ENCODE data around the gene USF2.

The USF2 gene

DNA sequence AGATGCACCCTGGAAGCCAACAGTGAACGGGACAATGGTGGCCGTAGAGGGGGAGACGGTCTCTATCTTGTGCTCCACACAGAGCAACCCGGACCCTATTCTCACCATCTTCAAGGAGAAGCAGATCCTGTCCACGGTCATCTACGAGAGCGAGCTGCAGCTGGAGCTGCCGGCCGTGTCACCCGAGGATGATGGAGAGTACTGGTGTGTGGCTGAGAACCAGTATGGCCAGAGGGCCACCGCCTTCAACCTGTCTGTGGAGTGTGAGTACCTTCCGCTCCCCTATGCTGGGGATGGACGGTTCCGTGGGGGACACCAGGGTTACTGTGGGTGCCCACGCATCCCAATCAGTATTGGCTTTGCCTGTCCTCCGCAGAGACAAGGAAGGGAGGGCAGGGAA lies 33.7 kb downstream of the USF2 start:
- DNase-seq = no peak

DNA sequence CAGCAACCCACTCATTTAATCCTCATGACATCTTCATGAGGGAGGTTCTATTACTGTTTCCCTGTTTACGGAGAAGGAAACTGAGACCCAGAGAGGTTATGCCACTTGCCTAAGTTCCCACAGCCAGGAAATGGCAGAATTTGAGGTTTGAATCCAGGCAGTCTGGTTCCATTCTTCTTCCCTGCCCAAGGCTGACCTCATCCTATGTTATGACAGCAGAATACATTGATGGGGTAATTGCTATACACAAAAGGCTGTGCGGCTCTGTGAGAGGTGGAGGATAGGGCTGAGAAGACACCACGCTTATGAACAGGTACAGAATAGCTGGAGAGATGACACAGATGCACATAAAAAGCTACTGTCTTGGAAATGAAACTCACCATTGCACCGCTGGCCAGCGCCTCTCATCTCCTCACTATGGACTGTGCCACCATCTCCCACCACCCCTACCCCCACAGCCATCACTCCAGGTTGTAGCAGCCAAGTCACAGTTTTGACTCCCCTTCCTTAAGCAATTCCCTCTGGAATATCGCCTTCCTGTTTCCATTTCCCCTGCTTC lies 34.7 kb downstream of the USF2 start:
- no peak for DNase-seq

DNA sequence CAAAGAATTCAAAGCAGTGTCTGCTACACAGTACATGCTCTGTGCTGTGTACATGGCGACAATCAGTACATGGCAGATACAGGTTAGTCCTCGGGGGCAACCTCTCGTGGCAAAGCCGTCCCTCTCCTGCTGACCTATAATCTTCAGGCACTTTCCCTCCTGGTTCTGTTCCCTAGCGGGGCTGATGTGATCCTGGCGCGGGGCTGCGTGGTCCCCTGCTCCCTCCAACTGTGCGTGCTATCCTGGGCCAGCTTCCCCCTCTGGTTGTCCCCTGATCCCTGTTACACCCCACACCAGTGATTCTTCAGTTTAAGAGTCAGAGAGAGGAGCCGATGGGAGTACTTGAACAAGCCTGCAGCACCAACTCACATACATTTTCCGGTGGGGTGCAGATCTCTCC lies 35.3 kb downstream of the USF2 start:
- no peak for DNase-seq

DNA sequence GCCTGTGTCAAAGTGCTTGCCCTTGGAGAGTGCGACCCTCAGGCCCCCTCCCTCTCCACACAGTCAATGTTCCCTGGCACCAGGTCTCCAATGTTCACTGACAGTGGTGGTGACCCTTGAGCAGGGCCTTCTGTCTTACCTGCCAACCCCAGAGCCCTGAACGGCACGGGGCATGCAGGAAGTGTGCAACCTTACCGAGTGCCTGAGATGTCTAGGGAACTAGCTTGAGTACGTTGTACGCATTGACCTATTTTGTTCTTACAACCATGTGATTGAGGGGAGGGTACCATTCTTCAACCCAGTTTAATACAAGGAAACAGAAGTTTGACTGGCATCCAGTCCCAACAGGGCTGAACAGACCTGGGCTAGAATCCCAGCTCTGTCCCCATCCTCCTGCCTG lies 36.4 kb downstream of the USF2 start:
- DNase-seq = no peak

DNA sequence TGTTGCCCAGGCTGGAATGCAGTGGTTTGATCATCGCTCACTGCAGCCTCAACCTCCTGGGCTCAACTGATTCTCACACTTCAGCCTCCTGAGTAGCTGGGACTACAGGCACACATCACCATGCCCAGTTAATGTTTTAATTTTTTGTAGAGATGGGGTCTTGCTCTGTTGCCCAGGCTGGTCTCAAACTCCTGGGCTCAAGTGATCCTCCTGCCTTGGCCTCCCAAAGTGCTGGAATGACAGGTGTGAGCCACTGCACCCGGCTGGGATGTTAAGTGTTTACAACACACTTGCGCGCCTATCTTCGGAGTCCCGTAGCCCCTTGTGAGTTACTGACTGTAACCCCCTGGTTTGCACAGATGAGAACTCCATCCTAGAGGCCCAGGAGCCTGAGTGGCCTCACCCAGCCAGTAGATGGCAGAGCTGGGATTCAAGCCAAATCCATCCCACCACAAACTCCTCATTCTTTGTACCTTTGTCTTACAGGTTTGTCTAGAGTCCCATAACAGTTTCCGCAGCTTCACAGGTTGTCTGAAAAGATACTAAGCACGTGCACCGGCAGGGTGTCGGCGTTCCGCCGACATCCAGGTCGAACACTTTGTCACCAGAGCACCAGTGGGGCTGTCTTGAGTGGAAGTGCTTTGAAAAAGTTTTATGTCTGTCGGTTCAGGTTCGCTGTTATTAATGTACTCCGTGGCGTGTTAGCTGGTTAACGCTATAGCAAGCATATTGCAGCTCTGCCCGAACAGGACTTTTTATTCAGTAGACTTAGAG lies 37.9 kb downstream of the USF2 start:
- DNase-seq = no peak

- DNase-seq = no peak
Measured at GRCh38 chr19:35307931-35308330, 39.2 kb downstream of the USF2 start.

DNA sequence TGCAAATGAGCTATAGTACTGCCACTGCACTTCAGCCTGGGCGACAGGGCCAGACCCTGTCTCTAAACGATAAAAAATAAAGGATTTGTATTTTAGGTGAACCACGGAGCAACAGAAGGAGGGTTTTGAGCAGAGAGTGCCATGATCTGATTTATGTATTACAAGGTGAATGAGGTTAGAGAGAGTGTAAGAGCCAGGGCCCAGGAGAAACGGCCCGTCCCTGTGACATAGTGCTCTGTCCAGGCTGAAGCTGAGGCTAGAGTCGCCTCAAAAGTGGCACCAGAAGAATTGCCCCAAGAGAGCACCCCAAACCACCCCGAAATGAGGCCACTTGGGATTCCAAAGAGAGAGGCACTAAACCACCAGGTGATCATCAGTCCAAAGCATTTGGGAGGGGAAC lies 40.1 kb downstream of the USF2 start:
- DNase-seq = no peak

DNA sequence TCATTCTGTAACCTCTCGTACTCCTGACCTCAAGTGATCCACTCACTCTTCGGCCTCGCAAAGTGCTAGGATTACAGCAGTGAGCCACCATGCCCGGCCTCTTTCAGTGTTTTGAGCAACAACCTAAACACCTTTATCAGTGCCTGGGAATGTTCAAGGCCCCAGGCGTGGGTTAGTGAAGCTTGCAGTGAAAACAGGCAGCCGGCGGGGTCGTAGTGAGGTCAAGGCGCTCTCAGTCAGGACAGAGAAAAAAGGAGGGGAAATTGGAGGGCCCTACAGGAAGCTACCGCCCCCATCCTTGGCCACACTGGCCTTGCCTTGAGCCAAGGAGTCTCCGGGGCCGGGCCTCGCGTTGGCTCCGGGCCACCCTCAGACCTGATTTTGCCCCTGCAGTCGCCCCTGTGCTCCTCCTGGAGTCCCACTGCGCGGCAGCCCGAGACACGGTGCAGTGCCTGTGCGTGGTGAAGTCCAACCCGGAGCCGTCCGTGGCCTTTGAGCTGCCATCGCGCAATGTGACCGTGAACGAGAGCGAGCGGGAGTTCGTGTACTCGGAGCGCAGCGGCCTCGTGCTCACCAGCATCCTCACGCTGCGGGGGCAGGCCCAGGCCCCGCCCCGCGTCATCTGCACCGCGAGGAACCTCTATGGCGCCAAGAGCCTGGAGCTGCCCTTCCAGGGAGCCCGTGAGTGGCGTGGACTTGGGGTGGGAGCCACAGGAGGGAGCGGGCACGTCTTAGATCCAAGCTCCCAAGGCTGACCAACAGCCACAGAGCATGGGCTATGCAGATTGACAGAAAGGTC lies 40.9 kb downstream of the USF2 start:
- DNase-seq = no peak

GRCh38 chr19:35310331-35310730 lies 41.6 kb downstream of the USF2 start:
- no peak for DNase-seq

DNA sequence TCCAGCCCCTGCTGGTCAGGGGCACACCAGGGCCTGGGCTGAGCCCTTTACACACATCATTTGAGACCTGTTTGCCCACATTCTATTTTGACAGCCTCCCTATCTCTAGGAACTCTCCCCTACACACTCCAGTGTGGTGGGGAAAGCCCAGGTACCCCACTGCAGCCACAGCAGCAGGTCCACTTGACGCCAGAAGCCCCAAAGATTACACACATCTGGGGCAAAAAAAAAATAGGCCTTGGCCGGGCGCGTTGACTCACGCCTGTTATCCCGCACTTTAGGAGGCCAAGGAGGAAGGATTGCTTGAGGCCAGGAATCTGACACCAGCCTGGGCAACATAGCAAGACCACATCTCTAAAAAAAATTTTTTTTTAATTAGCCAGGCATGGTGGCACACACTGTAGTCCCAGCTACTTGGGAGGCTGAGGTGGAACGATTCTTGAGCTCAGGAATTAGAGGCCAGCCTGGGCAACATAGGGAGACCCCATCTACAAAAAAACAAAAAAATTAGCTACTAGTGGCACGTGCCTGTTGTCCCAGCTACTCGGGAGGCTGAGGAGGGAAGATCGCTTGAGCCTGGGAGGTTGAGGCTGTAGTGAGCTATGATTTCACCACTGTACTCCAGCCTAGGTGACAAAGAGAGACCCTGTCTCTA lies 42.2 kb downstream of the USF2 start:
- DNase-seq = no peak

- DNase-seq = no peak
Measured at GRCh38 chr19:35311901-35312665, 43.3 kb downstream of the USF2 start.

- DNase-seq = no peak
Measured at GRCh38 chr19:35313587-35313986, 44.8 kb downstream of the USF2 start.

GRCh38 chr19:35314031-35314430 lies 45.3 kb downstream of the USF2 start:
- DNase-seq = no peak

- DNase-seq = no peak
Measured at GRCh38 chr19:35314858-35315470, 46.2 kb downstream of the USF2 start.

DNA sequence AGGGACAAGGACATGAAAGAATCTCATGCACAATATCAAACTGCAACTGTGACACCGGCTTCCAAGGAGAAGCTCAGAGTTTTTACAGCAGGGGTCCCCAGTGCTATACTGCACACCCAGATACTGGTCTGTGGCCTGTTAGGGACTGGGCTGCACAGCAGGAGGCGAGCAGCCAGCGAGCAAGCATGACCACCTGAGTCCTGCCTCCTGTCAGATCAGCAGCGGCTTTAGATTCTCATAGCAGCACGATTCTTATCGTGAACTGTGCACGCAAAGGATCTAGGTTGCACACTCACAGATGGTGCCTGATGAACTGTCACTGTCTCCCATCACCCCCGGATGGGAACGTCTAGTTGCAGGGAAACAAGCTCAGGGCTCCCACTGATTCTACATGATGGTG lies 47.1 kb downstream of the USF2 start:
- DNase-seq = no peak

GRCh38 chr19:35316560-35316959 lies 47.8 kb downstream of the USF2 start:
- no peak for DNase-seq

- DNase-seq = no peak
Measured at GRCh38 chr19:35317464-35318043, 48.8 kb downstream of the USF2 start.

DNA sequence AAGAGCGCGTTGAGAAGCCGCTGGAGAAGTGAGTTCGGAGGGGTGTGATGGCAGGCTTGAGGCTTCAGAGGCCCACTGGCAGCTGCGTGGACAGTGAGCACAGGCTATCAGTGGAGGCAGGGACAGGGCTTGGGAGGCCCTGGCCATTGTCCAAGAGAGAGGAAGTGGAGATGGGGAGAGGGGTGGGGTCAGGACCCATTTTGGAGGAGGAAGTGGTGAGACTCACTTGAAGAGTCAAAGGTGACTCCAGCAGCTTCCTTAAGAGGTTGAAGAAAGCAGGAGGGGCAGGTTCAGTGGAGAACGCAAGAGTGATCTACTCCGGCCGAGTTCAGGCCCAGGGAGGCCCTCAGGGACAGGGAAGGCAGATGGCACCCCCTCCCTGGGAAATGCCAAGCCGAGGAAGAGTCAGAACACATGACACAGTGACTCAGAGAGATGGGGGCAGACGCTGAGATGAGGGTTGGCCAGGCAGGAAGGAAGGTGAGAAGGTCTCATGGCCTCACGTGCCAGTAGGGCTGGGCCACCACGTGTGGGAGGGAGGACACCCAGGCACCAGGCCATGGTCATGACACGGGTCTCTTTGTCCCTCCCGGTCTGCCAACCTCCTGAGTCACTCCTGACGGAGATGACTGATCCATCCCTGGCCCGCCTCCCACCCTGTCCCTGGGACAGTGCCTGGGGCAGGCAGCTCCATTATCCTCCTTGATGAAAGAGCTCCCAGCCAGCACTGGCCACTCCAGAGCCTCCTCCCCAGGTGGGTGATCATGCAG lies 50.1 kb downstream of the USF2 start:
- no peak for DNase-seq

DNA sequence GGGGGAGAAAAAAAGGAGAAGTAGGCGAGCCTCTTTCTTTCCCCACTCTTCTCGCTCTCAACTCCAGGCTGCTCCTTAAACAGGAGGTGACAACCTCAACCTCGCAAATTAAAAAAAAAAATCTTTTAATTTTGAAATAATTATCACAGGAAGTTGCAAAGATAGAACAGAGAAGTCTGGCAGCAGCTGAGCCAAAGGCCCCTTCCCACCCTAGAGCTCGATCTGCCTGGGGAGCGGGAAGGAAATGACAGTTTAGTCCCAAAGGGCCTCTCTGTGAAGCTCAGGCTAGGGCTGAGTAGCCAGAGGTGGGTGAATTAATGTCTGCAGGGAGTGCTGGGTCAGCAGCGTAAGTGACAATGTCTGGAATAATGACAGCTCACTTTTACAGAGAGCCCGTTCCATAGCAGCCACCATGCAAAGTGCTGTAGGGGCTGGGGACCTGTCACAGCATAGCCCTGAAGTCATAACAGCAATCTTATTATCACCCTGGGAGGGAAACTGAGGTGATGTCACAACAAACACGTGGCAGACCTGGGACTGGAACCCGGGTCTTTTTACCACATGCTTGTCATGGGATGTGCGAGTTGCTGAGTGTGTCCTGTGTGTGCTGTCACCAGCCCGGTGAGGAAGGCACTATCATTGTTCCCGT lies 51.4 kb downstream of the USF2 start:
- no peak for DNase-seq

- no peak for DNase-seq
Measured at GRCh38 chr19:35321291-35321690, 52.5 kb downstream of the USF2 start.

DNA sequence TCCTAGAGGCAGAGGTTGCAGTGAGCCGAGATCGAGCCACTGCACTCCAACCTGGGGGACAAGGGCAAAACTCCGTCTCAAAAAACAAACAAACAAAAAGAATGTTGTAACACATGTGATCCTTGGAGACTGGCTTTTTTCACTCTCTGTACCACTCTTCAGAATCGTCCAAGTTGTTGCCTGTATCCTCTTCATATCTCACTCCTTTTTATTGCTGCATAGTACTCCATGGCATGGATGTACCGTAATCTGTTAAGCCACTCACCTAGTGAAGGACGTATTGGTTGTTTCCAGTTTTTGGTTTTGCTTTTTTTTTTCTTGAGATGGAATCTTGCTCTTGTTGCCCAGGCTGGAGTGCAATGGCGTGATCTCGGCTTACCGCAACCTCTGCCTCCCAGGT lies 53.3 kb downstream of the USF2 start:
- no peak for DNase-seq
